GM12878 (cell line): ENCODE measurements around the gene MYO18B. TPM values are rescaled to one million over a fixed set of nuclear protein-coding genes. Genes with fewer than 3 reads are reported as not detected.

Experiments
- ATAC-seq: fragments of 200-7000 bp; cut with Tn5 transposase; 3 replicates; pipeline ENCODE4 v1.9.1; 2020; ENCODE audit warnings: mild to moderate bottlenecking, moderate library complexity
- BruUV-seq: library from RNA; stranded (reverse); fragments of 400-500 nt; replicated peaks from 2 replicates; lab custom pipeline; 2021; lab: Mats Ljungman, UMichigan
- CTCF ChIA-PET: fragments of 300-600 bp; sonication (Branson Sonifier 250); formaldehyde crosslinking; extraction: SDS; loops from one replicate; lab custom pipeline; 2021; ENCODE audit warnings: inconsistent platforms; lab: Yijun Ruan, JAX
- POLR2A ChIA-PET: fragments of 350-600 bp; formaldehyde crosslinking; extraction: SDS; loops from one replicate; lab custom pipeline; 2021; ENCODE audit warnings: inconsistent platforms; lab: Charles Lee
- RAD21 ChIA-PET: fragments of 300-600 bp; sonication (Branson Sonifier 250); formaldehyde crosslinking; loops from one replicate; lab custom pipeline; 2023; ENCODE audit warnings: antibody characterized with exemption; ENCODE audit not compliant: unreplicated experiment; lab: Charles Lee
- SMC1A ChIA-PET: fragments of 300-600 bp; sonication (Branson Sonifier 250); formaldehyde crosslinking; loops from one replicate; lab custom pipeline; 2023; ENCODE audit not compliant: unreplicated experiment, uncharacterized antibody; lab: Charles Lee
- DNase-seq: peaks from one replicate; pipeline ENCODE4 v3.0.0-alpha.2; 2011; ENCODE audit warnings: low read depth, low spot score
- FAIRE-seq: peaks from 3 replicates; lab custom pipeline; 2011; peaks lifted over from hg19 to GRCh38; lab: Jason Lieb, UNC
- H2AFZ ChIP-seq: 2 replicates; pipeline ENCODE4 v1.6.0; 2011; ENCODE audit warnings: low read depth, low read length, control low read depth; ENCODE audit not compliant: control insufficient read depth
- H3K27ac ChIP-seq: 2 replicates; pipeline ENCODE4 v1.5.1; 2011; ENCODE audit warnings: control low read depth; ENCODE audit not compliant: control insufficient read depth, insufficient read depth
- H3K27me3 ChIP-seq, 2 experiments: replicated peaks in 1 of 2; 2 replicates each; pipeline versions ENCODE4 v1.6.0 to v1.6.1; 2011; ENCODE audit warnings: low read length in 1 of 2; ENCODE audit not compliant: control insufficient read depth in 2 of 2, insufficient read depth in 2 of 2
- H3K36me3 ChIP-seq, 2 experiments: 2 replicates each; pipeline ENCODE4 v1.5.1; 2011; ENCODE audit warnings: low read length in 1 of 2; ENCODE audit not compliant: control insufficient read depth in 2 of 2, insufficient read depth in 2 of 2
- H3K4me1 ChIP-seq: 2 replicates; pipeline ENCODE4 v1.6.1; 2011; ENCODE audit warnings: mild to moderate bottlenecking, low read length, moderate library complexity, mixed read lengths; ENCODE audit not compliant: control insufficient read depth, insufficient read depth
- H3K4me2 ChIP-seq: 2 replicates; pipeline ENCODE4 v1.6.0; 2011; ENCODE audit warnings: control low read depth; ENCODE audit not compliant: control insufficient read depth, insufficient read depth
- H3K4me3 ChIP-seq: fragments of 200-600 bp; sonication (generic); 2 replicates; pipeline ENCODE4 v1.5.1; 2016
- H3K79me2 ChIP-seq: 2 replicates; pipeline ENCODE4 v1.6.0; 2011; ENCODE audit warnings: low read length; ENCODE audit not compliant: control insufficient read depth, insufficient read depth
- H3K9ac ChIP-seq: 2 replicates; pipeline ENCODE4 v1.8.0; 2011; ENCODE audit warnings: low read length, control low read depth, mixed read lengths; ENCODE audit not compliant: control insufficient read depth, insufficient read depth
- H3K9me3 ChIP-seq: replicated peaks from 3 replicates; pipeline ENCODE4 v1.5.1; 2011; ENCODE audit warnings: mild to moderate bottlenecking, low read length; ENCODE audit not compliant: control insufficient read depth, insufficient read depth
- H4K20me1 ChIP-seq: 2 replicates; pipeline ENCODE4 v1.6.0; 2011; ENCODE audit not compliant: control insufficient read depth, insufficient read depth
- GABPA ChIP-seq: IDR thresholded peaks from 2 replicates; pipeline ENCODE4 v1.6.1; 2014; ENCODE audit warnings: antibody characterized with exemption, low read depth, mild to moderate bottlenecking, inconsistent platforms
- MTA2 ChIP-seq: fragments of 450-650 bp; IDR thresholded peaks from 2 replicates; pipeline ENCODE4 v1.6.1; 2016; ENCODE audit warnings: low read depth, mild to moderate bottlenecking, moderate library complexity
- MTA3 ChIP-seq: IDR thresholded peaks from 2 replicates; pipeline ENCODE4 v1.6.1; 2012; ENCODE audit warnings: low read length, inconsistent platforms, borderline replicate concordance
- NFIC ChIP-seq: IDR thresholded peaks from 2 replicates; pipeline ENCODE4 v1.6.1; 2012; ENCODE audit warnings: low read depth, mild to moderate bottlenecking, inconsistent platforms, low read length, moderate library complexity
- NRF1 ChIP-seq: conservative IDR thresholded peaks from 2 replicates; pipeline ENCODE4 v1.6.1; 2011; ENCODE audit warnings: mild to moderate bottlenecking, low read depth, low read length, improper control_type of control experiment
- PAX8 ChIP-seq: fragments of 450-650 bp; IDR thresholded peaks from 2 replicates; pipeline ENCODE4 v1.6.1; 2017; ENCODE audit warnings: mild to moderate bottlenecking, moderate library complexity
- PML ChIP-seq: IDR thresholded peaks from 2 replicates; pipeline ENCODE4 v1.6.1; 2012; ENCODE audit warnings: low read length, inconsistent platforms
- POLR2AphosphoS2 ChIP-seq: IDR thresholded peaks from 2 replicates; pipeline ENCODE4 v1.6.1; 2011; ENCODE audit warnings: low read depth, mild to moderate bottlenecking, low read length, improper control_type of control experiment, moderate library complexity
- RUNX3 ChIP-seq: IDR thresholded peaks from 2 replicates; pipeline ENCODE4 v1.6.1; 2012; ENCODE audit warnings: low read length, inconsistent platforms
- ZNF24 ChIP-seq: fragments of 450-650 bp; IDR thresholded peaks from 2 replicates; pipeline ENCODE4 v1.6.1; 2017; ENCODE audit warnings: antibody characterized with exemption, mild to moderate bottlenecking
- WGBS: methylation state at CpG from one replicate; pipeline ENCODE4 v1.1.6; 2016; ENCODE audit warnings: low lambda C conversion rate; ENCODE audit not compliant: insufficient replicate concordance, insufficient coverage; ENCODE audit errors: missing lambda C conversion rate; 5-methylcytosine and 5-hydroxymethylcytosine counted together
- in situ Hi-C: fragments of 300-500 bp; cut with MboI; formaldehyde crosslinking; loops from 9 replicates; pipeline ENCODE4 v1.14.3; 2018; ENCODE audit warnings: mixed read lengths
- intact Hi-C: fragments of 100-400 bp; cut with micrococcal nuclease; formaldehyde crosslinking; loops from one replicate; pipeline ENCODE4 v1.14.2; 2022; ENCODE audit not compliant: unreplicated experiment
- polyA plus RNA-seq, 11 experiments: library from polyadenylated mRNA; depleted of rRNA in 4 of 11; unstranded in 6 of 11; stranded (reverse) in 5 of 11; fragments of >200 nt; fragmentation: Nextera tagmentation in 4 of 11; fragmentation: Illumina TruSeq in 1 of 11; extraction: Ambion mirVana in 4 of 11; extraction: Trizol in 1 of 11; gene quantifications; 1 replicate in 1 of 11; 2 replicates in 10 of 11; pipeline versions ENCODE4 v1.2.1 to v1.2.3, GENCODE V29; 2011 to 2016; ENCODE audit warnings: inconsistent platforms in 2 of 11, missing spikeins in 2 of 11, low read depth in 1 of 11
- total RNA-seq, 4 experiments: library from RNA; depleted of rRNA in 3 of 4; stranded (reverse); fragments of >200 nt in 3 of 4; fragmentation: Illumina TruSeq in 1 of 4; extraction: Trizol in 1 of 4; gene quantifications; 2 replicates each; pipeline versions ENCODE4 v1.2.1 to v1.2.3, GENCODE V29; 2013 to 2021
- TF ChIP-seq, protein P1 (sequence below): fragments of 450-650 bp; IDR thresholded peaks from 2 replicates; pipeline ENCODE4 v1.6.1; 2017; ENCODE audit warnings: low read depth, mild to moderate bottlenecking, moderate library complexity
- TF ChIP-seq, protein P2 (sequence below): IDR thresholded peaks from 2 replicates; pipeline ENCODE4 v1.6.1; 2012; ENCODE audit warnings: mild to moderate bottlenecking, low read depth, low read length
- TF ChIP-seq, protein P3 (sequence below): fragments of 150-350 bp; IDR thresholded peaks from 2 replicates; pipeline ENCODE4 v1.6.1; 2014; ENCODE audit warnings: mild to moderate bottlenecking, low read depth, low read length

The MYO18B gene
- total and polyA plus RNA-seq, 10 of the 15 experiments (the other 5 are each of a cell fraction or from before 2014, with no cell fraction given): 0.05 to 2.1 (median 0.51) TPM; not detected in 1

DNA sequence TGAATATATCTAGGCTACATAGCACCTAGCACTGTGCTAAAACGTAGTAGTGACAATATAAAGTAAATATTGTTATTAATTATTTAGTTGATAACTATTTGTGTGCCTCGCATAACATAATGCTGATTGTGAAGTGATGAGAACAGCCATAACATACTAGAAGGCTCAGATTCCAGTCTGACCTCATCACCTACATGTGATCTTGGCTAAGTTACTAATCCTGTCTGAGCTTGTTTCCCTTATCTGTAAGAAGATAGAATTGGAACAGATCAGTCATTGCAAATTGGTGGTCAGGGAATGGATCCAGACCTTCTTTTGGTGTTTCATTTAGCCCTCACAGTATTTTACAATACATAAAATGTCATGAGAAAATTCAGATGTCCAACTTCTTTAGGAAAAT, 323.9 kb downstream of the MYO18B start:
- no peak overlapping the region for H2AFZ ChIP-seq
- ChIA-PET SMC1A (no interaction called here), RAD21 (no interaction called here), CTCF (interaction anchor here (0.6 kb wide), 1 partner anchor 1351 kb away, joined by 3 read pairs; no protein-coding TSS in a partner anchor), POLR2A (no interaction called here)
- TF ChIP-seq MTA2 (no peak), MTA3 (no peak), POLR2AphosphoS2 (no peak)
- TF ChIP-seq, protein P1, sequence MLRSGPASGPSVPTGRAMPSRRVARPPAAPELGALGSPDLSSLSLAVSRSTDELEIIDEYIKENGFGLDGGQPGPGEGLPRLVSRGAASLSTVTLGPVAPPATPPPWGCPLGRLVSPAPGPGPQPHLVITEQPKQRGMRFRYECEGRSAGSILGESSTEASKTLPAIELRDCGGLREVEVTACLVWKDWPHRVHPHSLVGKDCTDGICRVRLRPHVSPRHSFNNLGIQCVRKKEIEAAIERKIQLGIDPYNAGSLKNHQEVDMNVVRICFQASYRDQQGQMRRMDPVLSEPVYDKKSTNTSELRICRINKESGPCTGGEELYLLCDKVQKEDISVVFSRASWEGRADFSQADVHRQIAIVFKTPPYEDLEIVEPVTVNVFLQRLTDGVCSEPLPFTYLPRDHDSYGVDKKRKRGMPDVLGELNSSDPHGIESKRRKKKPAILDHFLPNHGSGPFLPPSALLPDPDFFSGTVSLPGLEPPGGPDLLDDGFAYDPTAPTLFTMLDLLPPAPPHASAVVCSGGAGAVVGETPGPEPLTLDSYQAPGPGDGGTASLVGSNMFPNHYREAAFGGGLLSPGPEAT: no peak
- H3K27ac ChIP-seq: no peak overlapping the region
- H3K4me2 ChIP-seq: no peak overlapping the region
- no peak overlapping the region for H3K9ac ChIP-seq
- no peaks in the 10 kb centered on the region for H3K4me1 ChIP-seq
- intact Hi-C loops (no loop called here), in situ Hi-C loops (no loop called here)
- H3K4me3 ChIP-seq: no peak overlapping the region
- no peaks in the 10 kb centered on the region for H3K36me3 ChIP-seq
- H3K27me3 ChIP-seq: no peaks in the 10 kb centered on the region; a peak in 1 of 4 replicates
- ATAC-seq (no peak), DNase-seq (no peak), FAIRE-seq (no peak)
- H3K79me2 ChIP-seq: no peaks in the 10 kb centered on the region
- H3K9me3 ChIP-seq: no peaks in the 10 kb centered on the region
- no TSS peak for BruUV-seq
- WGBS: 36% methylated on average over 2 of the region's 2 CpGs
- no peaks in the 10 kb centered on the region for H4K20me1 ChIP-seq

DNA sequence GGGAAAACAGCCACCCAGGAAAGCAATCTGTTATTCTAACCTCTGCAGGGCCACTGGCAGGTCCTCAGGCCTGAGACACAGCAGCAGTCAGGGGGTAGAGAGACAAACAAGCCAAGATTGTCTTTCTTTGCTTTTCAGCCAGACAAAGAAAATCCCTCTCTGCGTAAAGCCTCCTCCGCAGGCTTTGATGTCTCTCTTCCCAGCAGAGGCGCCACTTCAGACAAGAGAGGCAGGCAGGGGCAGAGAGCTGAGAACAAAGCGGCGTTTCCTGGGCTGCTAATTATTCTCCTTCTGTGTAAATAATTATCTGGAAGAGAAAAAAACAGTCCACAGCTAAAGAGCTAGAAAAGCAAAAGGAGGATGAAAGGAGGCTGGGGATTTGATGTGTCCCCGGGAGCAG, 324.5 kb downstream of the MYO18B start:
- WGBS: 40% methylated on average over 6 of the region's 6 CpGs
- SMC1A ChIA-PET: no interaction called here
- BruUV-seq: no TSS peak
- FAIRE-seq (no peak), DNase-seq (no peak), ATAC-seq (no peak)
- no peaks in the 10 kb centered on the region for H4K20me1 ChIP-seq
- H3K36me3 ChIP-seq: no peaks in the 10 kb centered on the region
- no peaks in the 10 kb centered on the region; a peak in 1 of 4 replicates for H3K27me3 ChIP-seq
- POLR2A ChIA-PET: no interaction called here
- no peak overlapping the region for H3K9ac ChIP-seq
- no peaks in the 10 kb centered on the region for H3K4me1 ChIP-seq
- CTCF ChIA-PET: no interaction called here
- H2AFZ ChIP-seq: no peak overlapping the region
- H3K4me2 ChIP-seq: no peak overlapping the region
- in situ Hi-C loops: no loop called here
- no peaks in the 10 kb centered on the region for H3K79me2 ChIP-seq
- no peak overlapping the region for H3K27ac ChIP-seq
- RAD21 ChIA-PET: no interaction called here
- H3K9me3 ChIP-seq: no peaks in the 10 kb centered on the region
- intact Hi-C loops: no loop called here
- no peak overlapping the region for H3K4me3 ChIP-seq
- TF ChIP-seq, protein P2, sequence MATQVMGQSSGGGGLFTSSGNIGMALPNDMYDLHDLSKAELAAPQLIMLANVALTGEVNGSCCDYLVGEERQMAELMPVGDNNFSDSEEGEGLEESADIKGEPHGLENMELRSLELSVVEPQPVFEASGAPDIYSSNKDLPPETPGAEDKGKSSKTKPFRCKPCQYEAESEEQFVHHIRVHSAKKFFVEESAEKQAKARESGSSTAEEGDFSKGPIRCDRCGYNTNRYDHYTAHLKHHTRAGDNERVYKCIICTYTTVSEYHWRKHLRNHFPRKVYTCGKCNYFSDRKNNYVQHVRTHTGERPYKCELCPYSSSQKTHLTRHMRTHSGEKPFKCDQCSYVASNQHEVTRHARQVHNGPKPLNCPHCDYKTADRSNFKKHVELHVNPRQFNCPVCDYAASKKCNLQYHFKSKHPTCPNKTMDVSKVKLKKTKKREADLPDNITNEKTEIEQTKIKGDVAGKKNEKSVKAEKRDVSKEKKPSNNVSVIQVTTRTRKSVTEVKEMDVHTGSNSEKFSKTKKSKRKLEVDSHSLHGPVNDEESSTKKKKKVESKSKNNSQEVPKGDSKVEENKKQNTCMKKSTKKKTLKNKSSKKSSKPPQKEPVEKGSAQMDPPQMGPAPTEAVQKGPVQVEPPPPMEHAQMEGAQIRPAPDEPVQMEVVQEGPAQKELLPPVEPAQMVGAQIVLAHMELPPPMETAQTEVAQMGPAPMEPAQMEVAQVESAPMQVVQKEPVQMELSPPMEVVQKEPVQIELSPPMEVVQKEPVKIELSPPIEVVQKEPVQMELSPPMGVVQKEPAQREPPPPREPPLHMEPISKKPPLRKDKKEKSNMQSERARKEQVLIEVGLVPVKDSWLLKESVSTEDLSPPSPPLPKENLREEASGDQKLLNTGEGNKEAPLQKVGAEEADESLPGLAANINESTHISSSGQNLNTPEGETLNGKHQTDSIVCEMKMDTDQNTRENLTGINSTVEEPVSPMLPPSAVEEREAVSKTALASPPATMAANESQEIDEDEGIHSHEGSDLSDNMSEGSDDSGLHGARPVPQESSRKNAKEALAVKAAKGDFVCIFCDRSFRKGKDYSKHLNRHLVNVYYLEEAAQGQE: no peak
- no peak for TF ChIP-seq NRF1
- no peak for TF ChIP-seq ZNF24
- no peak for TF ChIP-seq GABPA
- no peak for TF ChIP-seq NFIC
- TF ChIP-seq RUNX3: no peak
- no peak for TF ChIP-seq PML
- TF ChIP-seq, protein P3, sequence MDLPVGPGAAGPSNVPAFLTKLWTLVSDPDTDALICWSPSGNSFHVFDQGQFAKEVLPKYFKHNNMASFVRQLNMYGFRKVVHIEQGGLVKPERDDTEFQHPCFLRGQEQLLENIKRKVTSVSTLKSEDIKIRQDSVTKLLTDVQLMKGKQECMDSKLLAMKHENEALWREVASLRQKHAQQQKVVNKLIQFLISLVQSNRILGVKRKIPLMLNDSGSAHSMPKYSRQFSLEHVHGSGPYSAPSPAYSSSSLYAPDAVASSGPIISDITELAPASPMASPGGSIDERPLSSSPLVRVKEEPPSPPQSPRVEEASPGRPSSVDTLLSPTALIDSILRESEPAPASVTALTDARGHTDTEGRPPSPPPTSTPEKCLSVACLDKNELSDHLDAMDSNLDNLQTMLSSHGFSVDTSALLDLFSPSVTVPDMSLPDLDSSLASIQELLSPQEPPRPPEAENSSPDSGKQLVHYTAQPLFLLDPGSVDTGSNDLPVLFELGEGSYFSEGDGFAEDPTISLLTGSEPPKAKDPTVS: no peak
- no peak for TF ChIP-seq PAX8
